Esophagus squamous epithelium (tissue), 5 donors: ENCODE data around the gene FBXO47. TPM values are rescaled to one million over a fixed set of nuclear protein-coding genes. Genes with fewer than 3 reads are reported as not detected.
A peak's percentile ranks its signal among the peaks of the same experiment; 100 is the strongest.

Source experiments
- DNase-seq: peaks from one replicate; lab custom pipeline; 2025; lab: John Stamatoyannopoulos, UW
- H3K27ac ChIP-seq, 4 donors: fragments of 200-600 bp; sonication (generic); one replicate each; pipeline ENCODE4 v1.5.1; 2016 to 2019; ENCODE audit warnings: mild to moderate bottlenecking in 1 of 4
- H3K27me3 ChIP-seq, 4 donors: fragments of 200-600 bp; sonication (generic); 1 replicate in 3 of 4; 2 replicates in 1 of 4; pipeline versions ENCODE4 v1.5.1 to v1.6.0; 2017 to 2021; ENCODE audit warnings: antibody characterized with exemption in 1 of 4
- H3K36me3 ChIP-seq, 3 donors: fragments of 200-600 bp; sonication (generic); one replicate each; pipeline ENCODE4 v1.5.1; 2016 to 2019
- H3K4me1 ChIP-seq, 3 donors: fragments of 200-600 bp; sonication (generic); one replicate each; pipeline ENCODE4 v1.5.1; 2017 to 2019
- H3K4me3 ChIP-seq, 4 donors: fragments of 200-600 bp; sonication (generic); 1 replicate in 3 of 4; 2 replicates in 1 of 4; pipeline ENCODE4 v1.5.1; 2016 to 2019; ENCODE audit warnings: mild to moderate bottlenecking in 2 of 4, moderate library complexity in 1 of 4
- H3K9me3 ChIP-seq, 3 donors: fragments of 200-600 bp; sonication (generic); one replicate each; pipeline ENCODE4 v1.5.1; 2016 to 2019
- POLR2A ChIP-seq, 4 donors: fragments of 450-650 bp; IDR thresholded peaks; one replicate each; pipeline ENCODE4 v1.6.1; 2017; ENCODE audit warnings: antibody characterized with exemption in 4 of 4, mild to moderate bottlenecking in 4 of 4, moderate library complexity in 3 of 4
- WGBS, 2 donors: methylation state at CpG; one replicate each; pipeline ENCODE4 v1.1.5; 2018; 5-methylcytosine and 5-hydroxymethylcytosine counted together
- intact Hi-C: fragments of 100-400 bp; cut with DNase I; formaldehyde crosslinking; loops from one replicate; pipeline ENCODE4 v1.15.0; 2022
- total RNA-seq, 4 donors: library from RNA; depleted of rRNA; stranded (reverse); fragments of >200 nt; gene quantifications; one replicate each; pipeline ENCODE4 v1.1.0, GENCODE V29; 2016
- TF ChIP-seq, protein P1 (sequence below), 6 experiments: fragments of 450-650 bp in 4 of 6; fragments of 200-600 bp in 2 of 6; sonication (generic) in 2 of 6; IDR thresholded peaks; one replicate each; pipeline ENCODE4 v1.5.1; 2016 to 2019; ENCODE audit warnings: antibody characterized with exemption in 6 of 6, mild to moderate bottlenecking in 4 of 6, moderate library complexity in 4 of 6
- donor health status: DM: yes; HTN: yes; CAD: no.

The FBXO47 gene
- total RNA-seq, 4 donors from 2014 or later: not detected

DNA sequence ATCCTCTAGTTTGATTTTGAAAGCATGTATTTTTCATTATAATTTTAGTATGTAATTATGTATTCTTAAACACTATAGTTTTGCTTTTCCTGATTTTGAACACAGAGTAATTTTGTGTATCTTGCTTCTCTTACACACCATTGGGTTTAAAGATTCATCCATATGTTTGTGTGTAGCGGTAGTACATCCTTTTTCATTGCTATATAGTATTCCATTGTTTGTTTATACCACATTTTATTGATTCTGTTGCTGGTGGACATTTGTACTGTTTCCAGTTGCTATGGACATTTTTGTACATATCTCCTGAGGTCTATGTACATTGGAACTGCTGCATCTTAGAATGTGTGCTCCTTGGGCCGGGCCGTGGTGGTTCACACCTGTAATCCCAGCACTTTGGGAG lies 62.3 kb downstream of the FBXO47 start:
- WGBS, 2 donors: 94 to 100% methylated on average over 1 to 3 of the region's 3 CpGs
- no peak overlapping the region for H3K4me3 ChIP-seq
- intact Hi-C loops: no loop called here
- H3K27ac ChIP-seq: no peak overlapping the region
- DNase-seq: no peak
- H3K27me3 ChIP-seq: no peaks in the 10 kb centered on the region
- H3K4me1 ChIP-seq: peaks cover 31 to 68% (median 43%) of the 10 kb centered on the region in 3 donors
- H3K9me3 ChIP-seq: no peaks in the 10 kb centered on the region
- no peak for TF ChIP-seq POLR2A (IDR thresholded peaks at IDR 0.05)
- TF ChIP-seq, protein P1, sequence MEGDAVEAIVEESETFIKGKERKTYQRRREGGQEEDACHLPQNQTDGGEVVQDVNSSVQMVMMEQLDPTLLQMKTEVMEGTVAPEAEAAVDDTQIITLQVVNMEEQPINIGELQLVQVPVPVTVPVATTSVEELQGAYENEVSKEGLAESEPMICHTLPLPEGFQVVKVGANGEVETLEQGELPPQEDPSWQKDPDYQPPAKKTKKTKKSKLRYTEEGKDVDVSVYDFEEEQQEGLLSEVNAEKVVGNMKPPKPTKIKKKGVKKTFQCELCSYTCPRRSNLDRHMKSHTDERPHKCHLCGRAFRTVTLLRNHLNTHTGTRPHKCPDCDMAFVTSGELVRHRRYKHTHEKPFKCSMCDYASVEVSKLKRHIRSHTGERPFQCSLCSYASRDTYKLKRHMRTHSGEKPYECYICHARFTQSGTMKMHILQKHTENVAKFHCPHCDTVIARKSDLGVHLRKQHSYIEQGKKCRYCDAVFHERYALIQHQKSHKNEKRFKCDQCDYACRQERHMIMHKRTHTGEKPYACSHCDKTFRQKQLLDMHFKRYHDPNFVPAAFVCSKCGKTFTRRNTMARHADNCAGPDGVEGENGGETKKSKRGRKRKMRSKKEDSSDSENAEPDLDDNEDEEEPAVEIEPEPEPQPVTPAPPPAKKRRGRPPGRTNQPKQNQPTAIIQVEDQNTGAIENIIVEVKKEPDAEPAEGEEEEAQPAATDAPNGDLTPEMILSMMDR (IDR thresholded peaks at IDR 0.05): no peak
- peaks cover 0 to 85% (median 5%) of the 10 kb centered on the region in 3 donors for H3K36me3 ChIP-seq

DNA sequence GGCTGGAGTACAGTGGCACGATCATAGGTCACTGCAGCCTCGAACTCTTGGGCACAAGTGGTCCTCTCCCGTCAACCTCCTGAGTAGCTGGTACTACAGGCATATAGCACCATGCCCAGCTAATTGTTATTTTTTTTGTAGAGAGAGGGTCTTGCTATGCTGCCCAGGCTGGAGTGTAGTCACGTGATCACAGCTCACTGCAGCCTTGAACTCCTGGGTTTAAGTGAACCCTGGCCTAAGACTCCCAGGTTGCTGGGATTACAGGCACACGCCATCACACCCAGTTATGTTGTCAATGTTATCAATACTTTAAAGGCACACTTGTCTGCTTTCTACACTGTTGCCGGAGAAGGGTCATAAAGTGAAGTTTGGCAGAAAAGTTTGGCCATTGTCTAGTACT lies 63.8 kb downstream of the FBXO47 start:
- no peak for TF ChIP-seq POLR2A (IDR thresholded peaks at IDR 0.05)
- TF ChIP-seq, protein P1 (IDR thresholded peaks at IDR 0.05): no peak

DNA sequence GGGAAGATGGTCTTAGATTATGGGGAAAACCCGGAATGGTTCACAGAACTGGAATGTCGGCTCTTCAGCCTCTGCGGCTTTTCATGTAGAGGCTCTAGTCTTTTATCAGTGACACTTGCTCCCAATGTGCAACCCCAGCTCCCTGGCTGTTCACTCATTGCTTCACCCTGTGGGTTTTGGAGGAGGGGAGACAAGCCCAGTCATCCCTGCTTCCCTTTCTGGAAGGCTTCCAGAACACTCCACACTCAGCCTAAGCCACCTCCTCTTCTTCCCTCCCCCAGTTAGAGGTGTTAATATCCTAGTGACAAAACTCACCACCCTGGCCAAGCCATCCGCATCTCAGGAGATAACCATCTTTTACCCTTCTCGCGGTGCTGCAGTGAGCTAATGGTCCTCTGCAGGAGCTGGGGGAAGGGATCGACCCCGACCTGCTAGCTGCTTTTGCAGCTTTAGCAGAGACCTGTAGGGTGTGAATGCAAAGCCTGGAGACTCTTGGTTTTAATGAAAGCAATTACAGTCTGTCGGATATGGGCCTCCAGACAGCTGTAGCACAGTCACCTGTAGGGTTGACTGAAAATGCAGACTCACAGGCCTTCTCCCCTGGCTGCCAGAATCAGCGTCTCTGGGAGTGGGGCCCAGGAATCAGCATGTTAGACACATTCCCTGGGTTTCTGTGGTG lies 66.1 kb downstream of the FBXO47 start:
- Histone ChIP-seq H3K27me3 (no peaks in the 10 kb centered on the region), H3K4me3 (peak overlapping the region in 1 of 4 donors; percentile 7), H3K9me3 (no peaks in the 10 kb centered on the region), H3K36me3 (peaks cover 10 to 99% (median 17%) of the 10 kb centered on the region in 3 donors), H3K4me1 (peaks cover 35 to 68% (median 52%) of the 10 kb centered on the region in 3 donors), H3K27ac (peak overlapping the region; percentile 19 to 66 (median 53))
- WGBS, 2 donors: 37 to 51% methylated on average over 7 to 10 of the region's 10 CpGs
- DNase-seq: no peak
- TF ChIP-seq, protein P1 (IDR thresholded peaks at IDR 0.05): no peak
- TF ChIP-seq POLR2A (IDR thresholded peaks at IDR 0.05): no peak
- intact Hi-C loops: no loop called here

More for the DNA sequence above, 63.8 kb downstream of the FBXO47 start:
- Histone ChIP-seq H3K4me1 (peaks cover 28 to 68% (median 48%) of the 10 kb centered on the region in 3 donors), H3K4me3 (no peak overlapping the region), H3K36me3 (peaks cover 10 to 94% (median 19%) of the 10 kb centered on the region in 3 donors), H3K27me3 (no peaks in the 10 kb centered on the region), H3K27ac (no peak overlapping the region), H3K9me3 (no peaks in the 10 kb centered on the region)
- intact Hi-C loops: no loop called here
- DNase-seq: no peak
- 98% methylated on average over 6 of the region's 6 CpGs for WGBS, 2 donors

DNA sequence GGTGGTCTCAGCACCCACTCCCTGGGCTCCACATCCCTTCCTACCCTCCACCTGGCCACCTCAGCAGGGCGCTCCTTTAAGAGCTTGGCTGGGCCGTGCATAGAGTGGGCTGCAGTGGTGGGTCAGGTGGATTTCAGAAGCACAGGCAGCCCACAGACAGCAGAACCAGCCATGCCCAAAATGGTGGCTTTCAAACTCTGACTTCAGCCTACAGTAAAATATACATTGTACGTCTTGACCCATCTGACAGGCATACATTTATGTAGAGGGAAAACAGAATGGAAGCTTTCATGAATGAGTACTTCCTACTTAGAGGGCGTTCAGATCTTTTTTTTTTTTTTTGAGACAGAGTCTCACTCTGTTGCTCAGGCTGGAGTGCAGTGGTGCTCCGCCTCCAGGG lies 67.8 kb downstream of the FBXO47 start:
- Histone ChIP-seq H3K4me3 (no peak overlapping the region), H3K36me3 (peaks cover 10 to 99% (median 17%) of the 10 kb centered on the region in 3 donors), H3K9me3 (no peaks in the 10 kb centered on the region), H3K27ac (peak overlapping the region; percentile 38 to 78 (median 70)), H3K27me3 (no peaks in the 10 kb centered on the region), H3K4me1 (peaks cover 35 to 76% (median 52%) of the 10 kb centered on the region in 3 donors)
- DNase-seq: no peak
- intact Hi-C loops: no loop called here
- WGBS, 2 donors: 57 to 88% methylated on average over 3 to 4 of the region's 5 CpGs
- TF ChIP-seq POLR2A (IDR thresholded peaks at IDR 0.05): no peak
- TF ChIP-seq, protein P1 (IDR thresholded peaks at IDR 0.05): no peak

DNA sequence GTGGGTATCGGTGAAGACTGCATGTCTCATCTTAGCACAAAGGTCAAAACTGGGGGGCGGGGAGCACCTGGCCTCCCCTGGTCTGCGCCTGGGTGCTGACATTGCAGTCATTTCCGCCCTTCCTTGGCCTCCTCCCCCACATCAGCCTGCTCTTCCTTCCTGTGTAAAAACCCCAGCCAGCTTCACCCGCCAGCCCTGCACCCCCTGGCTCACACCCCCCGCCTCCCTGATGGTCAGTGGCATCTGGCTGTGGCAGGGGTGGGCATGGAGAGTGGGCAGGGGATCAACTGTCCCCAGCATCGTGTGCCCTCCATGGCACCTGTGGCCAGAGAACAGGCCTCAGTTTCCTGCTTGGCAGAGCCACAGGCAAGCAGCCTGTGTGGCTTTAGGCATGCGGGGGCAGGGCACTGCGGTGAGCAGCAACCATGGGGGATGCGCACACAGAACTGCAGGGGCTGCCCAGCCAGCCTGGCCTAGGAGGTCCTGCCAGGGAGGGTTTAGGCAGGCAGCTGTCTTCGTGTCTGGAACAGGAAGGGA lies 68.3 kb downstream of the FBXO47 start:
- DNase-seq: no peak
- H3K4me1 ChIP-seq: peaks cover 35 to 81% (median 56%) of the 10 kb centered on the region in 3 donors
- WGBS, 2 donors: 60% methylated on average over 4 to 6 of the region's 11 CpGs

More for the DNA sequence above, 68.3 kb downstream of the FBXO47 start:
- intact Hi-C loops: no loop called here
- Histone ChIP-seq H3K4me3 (peak overlapping the region in 1 of 4 donors; percentile 27), H3K36me3 (peaks cover 10 to 99% (median 17%) of the 10 kb centered on the region in 3 donors), H3K27me3 (no peaks in the 10 kb centered on the region), H3K27ac (peak overlapping the region; percentile 38 to 78 (median 70)), H3K9me3 (no peaks in the 10 kb centered on the region)
- no peak for TF ChIP-seq POLR2A (IDR thresholded peaks at IDR 0.05)
- TF ChIP-seq, protein P1 (IDR thresholded peaks at IDR 0.05): no peak
